WTC11 (cell line): ENCODE measurements around the gene SLIT1. TPM values are rescaled to one million over a fixed set of nuclear protein-coding genes. Genes with fewer than 3 reads are reported as not detected.

Experiments used
- ATAC-seq: fragments of 200-7000 bp; cut with Tn5 transposase; 2 replicates; pipeline ENCODE4 v1.10.0; 2021; ENCODE audit warnings: mild to moderate bottlenecking, moderate library complexity
- CTCF ChIA-PET: fragments of 300-600 bp; sonication (Branson Sonifier 250); formaldehyde crosslinking; loops from one replicate; lab custom pipeline; 2021; ENCODE audit warnings: antibody characterized with exemption; lab: Charles Lee
- POLR2A ChIA-PET: fragments of 350-600 bp; sonication (Branson Sonifier 250); formaldehyde crosslinking; loops from one replicate; lab custom pipeline; 2021; ENCODE audit warnings: antibody characterized with exemption; lab: Charles Lee
- DNase-seq: peaks from one replicate; pipeline ENCODE4 v3.0.0; 2021; ENCODE audit warnings: low spot score
- H3K27ac Mint-ChIP-seq: 2 replicates; pipeline ENCODE4 v1.8.0; 2021; ENCODE audit warnings: mixed read lengths
- H3K27me3 Mint-ChIP-seq: 2 replicates; pipeline ENCODE4 v1.8.0; 2021; ENCODE audit warnings: low read depth, mild to moderate bottlenecking, moderate library complexity, mixed read lengths
- H3K36me3 Mint-ChIP-seq: 2 replicates; pipeline ENCODE4 v1.8.0; 2021; ENCODE audit warnings: mixed read lengths
- H3K4me1 Mint-ChIP-seq: 2 replicates; pipeline ENCODE4 v1.8.0; 2022; ENCODE audit warnings: mixed read lengths
- H3K4me3 Mint-ChIP-seq: 2 replicates; pipeline ENCODE4 v1.8.0; 2021; ENCODE audit warnings: mild to moderate bottlenecking, moderate library complexity, mixed read lengths
- H3K9me3 Mint-ChIP-seq: 2 replicates; pipeline ENCODE4 v1.8.0; 2021; ENCODE audit warnings: mixed read lengths
- CREB1 ChIP-seq: sonication (generic); formaldehyde crosslinking; IDR thresholded peaks from 2 replicates; pipeline ENCODE4 v1.8.0; 2023; ENCODE audit warnings: mild to moderate bottlenecking, missing genetic modification reagents
- E2F4 ChIP-seq: sonication (generic); formaldehyde crosslinking; IDR thresholded peaks from 2 replicates; pipeline ENCODE4 v1.8.1; 2022; ENCODE audit warnings: low read depth, mild to moderate bottlenecking, moderate library complexity, missing genetic modification reagents, borderline replicate concordance
- ETV6 ChIP-seq: sonication (generic); formaldehyde crosslinking; IDR thresholded peaks from 2 replicates; pipeline ENCODE4 v1.8.1; 2022; ENCODE audit warnings: mild to moderate bottlenecking, missing genetic modification reagents
- FOXK1 ChIP-seq: sonication (generic); formaldehyde crosslinking; IDR thresholded peaks from 2 replicates; pipeline ENCODE4 v1.8.0; 2022; ENCODE audit warnings: mild to moderate bottlenecking, moderate library complexity, missing genetic modification reagents
- FOXP1 ChIP-seq: sonication (generic); formaldehyde crosslinking; IDR thresholded peaks from 2 replicates; pipeline ENCODE4 v1.8.0; 2022; ENCODE audit warnings: missing genetic modification reagents, mild to moderate bottlenecking, moderate library complexity, borderline replicate concordance
- IRF1 ChIP-seq: sonication (generic); formaldehyde crosslinking; IDR thresholded peaks from 2 replicates; pipeline ENCODE4 v1.8.0; 2023; ENCODE audit warnings: missing genetic modification reagents
- NR1H2 ChIP-seq: sonication (generic); formaldehyde crosslinking; IDR thresholded peaks from 2 replicates; pipeline ENCODE4 v1.9.0; 2021; ENCODE audit warnings: mild to moderate bottlenecking, moderate library complexity, missing genetic modification reagents
- SOX15 ChIP-seq: fragments of 250-450 bp; sonication (Bioruptor Pico); IDR thresholded peaks from 2 replicates; pipeline ENCODE4 v1.9.0; 2021; ENCODE audit warnings: mild to moderate bottlenecking
- TP53 ChIP-seq: sonication (generic); formaldehyde crosslinking; IDR thresholded peaks from 2 replicates; pipeline ENCODE4 v1.8.1; 2023; ENCODE audit warnings: mild to moderate bottlenecking, missing genetic modification reagents
- USF1 ChIP-seq: sonication (generic); formaldehyde crosslinking; IDR thresholded peaks from 2 replicates; pipeline ENCODE4 v1.8.0; 2022; ENCODE audit warnings: mild to moderate bottlenecking, missing genetic modification reagents
- ZNF263 ChIP-seq: sonication (generic); formaldehyde crosslinking; IDR thresholded peaks from 2 replicates; pipeline ENCODE4 v1.8.1; 2022; ENCODE audit warnings: low read depth, mild to moderate bottlenecking, moderate library complexity, missing genetic modification reagents
- ZNF425 ChIP-seq: fragments of 250-450 bp; sonication (Bioruptor Pico); conservative IDR thresholded peaks from 2 replicates; pipeline ENCODE4 v1.9.0; 2021; ENCODE audit warnings: mild to moderate bottlenecking
- ZNF532 ChIP-seq: fragments of 250-450 bp; sonication (Bioruptor Pico); IDR thresholded peaks from 2 replicates; pipeline ENCODE4 v1.9.0; 2021; ENCODE audit warnings: mild to moderate bottlenecking, borderline replicate concordance
- ZSCAN18 ChIP-seq: fragments of 250-450 bp; sonication (Bioruptor Pico); IDR thresholded peaks from 2 replicates; pipeline ENCODE4 v2.1.2; 2022; ENCODE audit warnings: mild to moderate bottlenecking, moderate library complexity
- total RNA-seq: library from RNA; stranded (reverse); gene quantifications from 3 replicates; pipeline ENCODE4 v1.2.3, GENCODE V29; 2021

SLIT1 gene
- total RNA-seq, 1 experiment from 2014 or later: 1.6 TPM

- Mint-ChIP-seq H3K27ac (no peak overlapping the region), H3K27me3 (no peaks in the 10 kb centered on the region)
- TF ChIP-seq E2F4: no peak
Observed at GRCh38 chr10:97132273-97132672, 53.5 kb downstream of the SLIT1 start.

GRCh38 chr10:97131666-97132065, 54.1 kb downstream of the SLIT1 start:
- POLR2A ChIA-PET: no interaction called here
- Mint-ChIP-seq H3K4me3 (no peak overlapping the region), H3K36me3 (no peaks in the 10 kb centered on the region), H3K4me1 (peaks cover 6% of the 10 kb centered on the region), H3K9me3 (no peaks in the 10 kb centered on the region), H3K27ac (no peak overlapping the region)
- DNase-seq: no peak
- no peak for TF ChIP-seq FOXK1 (CRISPR knock-in tag)
- TF ChIP-seq ZNF532 (CRISPR knock-in tag): no peak
- TF ChIP-seq TP53 (CRISPR knock-in tag): no peak
- no peak for TF ChIP-seq FOXP1
- no peak for TF ChIP-seq SOX15 (CRISPR knock-in tag)
- TF ChIP-seq NR1H2 (CRISPR knock-in tag): no peak
- no peak for TF ChIP-seq ZNF263 (CRISPR knock-in tag)
- no peak for TF ChIP-seq ETV6 (CRISPR knock-in tag)
- TF ChIP-seq USF1 (CRISPR knock-in tag): no peak
- TF ChIP-seq ZSCAN18 (CRISPR knock-in tag): no peak
- TF ChIP-seq, all 79 proteins: peak for 0
- CTCF ChIA-PET: interaction anchor here (0.7 to 2.2 kb wide), 3 partner anchors 9 to 59 kb away, joined by 3 to 11 read pairs (median 4); no protein-coding TSS in a partner anchor
- no peak for ATAC-seq
- H3K27me3 Mint-ChIP-seq: no peaks in the 10 kb centered on the region

More at GRCh38 chr10:97132273-97132672, 53.5 kb downstream of the SLIT1 start:
- no peak for DNase-seq
- H3K36me3 Mint-ChIP-seq: no peaks in the 10 kb centered on the region
- H3K9me3 Mint-ChIP-seq: no peaks in the 10 kb centered on the region
- H3K4me3 Mint-ChIP-seq: no peak overlapping the region
- ChIA-PET CTCF (interaction anchor here (0.7 to 2.2 kb wide), 3 partner anchors 25 to 67 kb away, joined by 3 to 11 read pairs (median 3); no protein-coding TSS in a partner anchor), POLR2A (no interaction called here)
- H3K4me1 Mint-ChIP-seq: peaks cover 6% of the 10 kb centered on the region
- ATAC-seq: no peak

GRCh38 chr10:97131181-97131628, 54.6 kb downstream of the SLIT1 start:
- H3K4me1 Mint-ChIP-seq: peaks cover 6% of the 10 kb centered on the region
- no peaks in the 10 kb centered on the region for H3K27me3 Mint-ChIP-seq
- H3K36me3 Mint-ChIP-seq: no peaks in the 10 kb centered on the region
- CTCF ChIA-PET: interaction anchor here (0.7 to 2.2 kb wide), 4 partner anchors 9 to 58 kb away, joined by 3 to 11 read pairs (median 4); no protein-coding TSS in a partner anchor
- DNase-seq (no peak), ATAC-seq (peak; percentile 67)
- POLR2A ChIA-PET: no interaction called here
- H3K9me3 Mint-ChIP-seq: no peaks in the 10 kb centered on the region
- no peak overlapping the region for H3K27ac Mint-ChIP-seq
- TF ChIP-seq ZNF425 (CRISPR knock-in tag) (no peak), IRF1 (CRISPR knock-in tag) (no peak), CREB1 (no peak)
- no peak overlapping the region for H3K4me3 Mint-ChIP-seq
